ENCODE results near the gene TSR1.

GRCh38 chr17:2380950-2381649 lies 44.8 kb upstream of the TSR1 start:
- no peak for TF ChIP-seq CTCF (IDR thresholded peaks at IDR 0.05; ENCODE audit: insufficient read depth, low read length, poor library complexity, severe bottlenecking)
- no peak for TF ChIP-seq EZH2phosphoT487 (conservative IDR thresholded peaks at IDR 0.05; ENCODE audit: low read length)

Data from SU-DHL-6 (cell line).